ENCODE data around the gene CRELD1. TPM values are rescaled to one million over a fixed set of nuclear protein-coding genes. Genes with fewer than 3 reads are reported as not detected.
A peak's percentile ranks its signal among the peaks of the same experiment; 100 is the strongest.

Gene CRELD1
- total and polyA plus RNA-seq, 2 of the 13 experiments (the other 11 are each of a cell fraction or from before 2014, with no cell fraction given), result 27.1 to 61.9 TPM

GRCh38 chr3:9933561-9934234, at the start of gene CRELD1 (continued):
- TF ChIP-seq ZNF609 (CRISPR knock-in tag; IDR thresholded peaks at IDR 0.05; ENCODE audit: borderline replicate concordance) (no peak), BRF2 (CRISPR knock-in tag; IDR thresholded peaks at IDR 0.05) (0 out of 2 replicates have a peak, but pooled peaks have one; percentile 44), SIX1 (CRISPR knock-in tag; IDR thresholded peaks at IDR 0.05; ENCODE audit: borderline replicate concordance) (no peak), PATZ1 (CRISPR knock-in tag; IDR thresholded peaks at IDR 0.05) (peak; percentile 62; the same call in 1 of the 2 replicates), ZNF614 (CRISPR knock-in tag; IDR thresholded peaks at IDR 0.05; ENCODE audit: borderline replicate concordance) (peak; percentile 31; the same call in 1 of the 2 replicates), TFE3 (CRISPR knock-in tag; IDR thresholded peaks at IDR 0.05) (peak; percentile 62; the same call in 1 of the 2 replicates), PRPF4 (IDR thresholded peaks at IDR 0.05; ENCODE audit: low read depth, low read length, poor library complexity, severe bottlenecking) (no peak), ZMYM3 (CRISPR knock-in tag; IDR thresholded peaks at IDR 0.05) (no peak), ZNF710 (CRISPR knock-in tag; IDR thresholded peaks at IDR 0.05; ENCODE audit: borderline replicate concordance) (no peak), HNRNPK (IDR thresholded peaks at IDR 0.05; ENCODE audit: low read depth, low read length, poor library complexity, severe bottlenecking) (no peak), ZNF230 (CRISPR knock-in tag; IDR thresholded peaks at IDR 0.05) (peak; percentile 29; the same call in 1 of the 2 replicates), ZNF850 (CRISPR knock-in tag; conservative IDR thresholded peaks at IDR 0.05) (no peak), FOXJ3 (CRISPR knock-in tag; IDR thresholded peaks at IDR 0.05; ENCODE audit: borderline replicate concordance) (peak; percentile 9; the same call in 1 of the 2 replicates), ZNF598 (CRISPR knock-in tag; IDR thresholded peaks at IDR 0.05; ENCODE audit: borderline replicate concordance) (no peak), SOX6 (IDR thresholded peaks at IDR 0.05) (no peak), SOX6 (CRISPR knock-in tag; IDR thresholded peaks at IDR 0.05) (peak; percentile 11; the same call in 1 of the 2 replicates)
